HepG2 (cell line): ENCODE measurements around the gene SERPINA9. TPM values are rescaled to one million over a fixed set of nuclear protein-coding genes. Genes with fewer than 3 reads are reported as not detected.

Experiments
- ATAC-seq: fragments of 200-7000 bp; cut with Tn5 transposase; 3 replicates; pipeline ENCODE4 v1.9.1; 2020; ENCODE audit warnings: mild to moderate bottlenecking, moderate library complexity
- BruUV-seq: library from RNA; stranded (reverse); fragments of 400-500 nt; replicated peaks from 2 replicates; lab custom pipeline; 2021; lab: Mats Ljungman, UMichigan
- CTCF ChIA-PET: fragments of 300-600 bp; formaldehyde crosslinking; extraction: SDS; loops from one replicate; lab custom pipeline; 2021; ENCODE audit warnings: low total read pairs, inconsistent platforms, low intra/inter-chr PET ratio; lab: Yijun Ruan, JAX
- POLR2A ChIA-PET: fragments of 350-600 bp; sonication (Branson Sonifier 250); formaldehyde crosslinking; loops from one replicate; lab custom pipeline; 2020; ENCODE audit warnings: antibody characterized with exemption, inconsistent platforms; lab: Yijun Ruan, JAX
- DNase-seq: peaks from one replicate; pipeline ENCODE4 v3.0.0-alpha.2; 2015; ENCODE audit warnings: low spot score
- FAIRE-seq: peaks from 3 replicates; lab custom pipeline; 2011; peaks lifted over from hg19 to GRCh38; lab: Jason Lieb, UNC
- H2AFZ ChIP-seq: one replicate; pipeline ENCODE4 v1.6.1; 2011; ENCODE audit warnings: low read length, inconsistent platforms
- H3K27ac ChIP-seq: fragments of 300-600 bp; 3 replicates; pipeline ENCODE4 v1.8.0; 2011; ENCODE audit warnings: mixed run types, mild to moderate bottlenecking, mixed read lengths, low read length, inconsistent platforms; ENCODE audit not compliant: insufficient read depth; ENCODE audit errors: extremely low read length
- H3K27me3 ChIP-seq, 2 experiments: fragments of 200-600 bp in 1 of 2; 2 replicates in 1 of 2; 3 replicates in 1 of 2; pipeline versions ENCODE4 v1.6.0 to v1.8.0; 2011; ENCODE audit warnings: low read length in 2 of 2, mild to moderate bottlenecking in 2 of 2, moderate library complexity in 2 of 2, inconsistent platforms in 1 of 2; ENCODE audit not compliant: insufficient read depth in 2 of 2, control insufficient read depth in 1 of 2
- H3K36me3 ChIP-seq, 2 experiments: fragments of 200-600 bp in 1 of 2; replicated peaks in 1 of 2; 2 replicates in 1 of 2; 3 replicates in 1 of 2; pipeline versions ENCODE4 v1.5.1 to v1.8.0; 2011; ENCODE audit warnings: low read length in 2 of 2, inconsistent platforms in 1 of 2; ENCODE audit not compliant: insufficient read depth in 2 of 2, control insufficient read depth in 1 of 2
- H3K4me1 ChIP-seq: 2 replicates; pipeline ENCODE4 v1.5.1; 2012; ENCODE audit warnings: low read length, inconsistent platforms; ENCODE audit not compliant: insufficient read depth
- H3K4me2 ChIP-seq: 2 replicates; pipeline ENCODE4 v1.6.0; 2011; ENCODE audit warnings: low read depth, low read length, inconsistent platforms
- H3K4me3 ChIP-seq, 3 experiments: fragments of 200-600 bp in 1 of 3; sonication (generic), shearing (Covaris generic) in 1 of 3; replicated peaks in 1 of 3; 2 replicates each; pipeline ENCODE4 v1.5.1; 2011 to 2016; ENCODE audit warnings: low read length in 3 of 3, inconsistent platforms in 2 of 3, low read depth in 2 of 3, mild to moderate bottlenecking in 2 of 3, control low read depth in 1 of 3, mixed read lengths in 1 of 3; ENCODE audit not compliant: insufficient read depth in 1 of 3
- H3K79me2 ChIP-seq: one replicate; pipeline ENCODE4 v1.6.1; 2011; ENCODE audit warnings: low read length, inconsistent platforms; ENCODE audit not compliant: insufficient read depth
- H3K9ac ChIP-seq: 2 replicates; pipeline ENCODE4 v1.6.0; 2011; ENCODE audit warnings: mild to moderate bottlenecking, low read depth, low read length, inconsistent platforms; ENCODE audit not compliant: insufficient read depth
- H3K9me3 ChIP-seq: 2 replicates; pipeline ENCODE4 v1.5.1; 2012; ENCODE audit warnings: mild to moderate bottlenecking, low read length
- H4K20me1 ChIP-seq: 2 replicates; pipeline ENCODE4 v1.6.0; 2011; ENCODE audit warnings: inconsistent platforms, mild to moderate bottlenecking, low read length, moderate library complexity; ENCODE audit not compliant: insufficient read depth
- AHDC1 ChIP-seq: sonication (generic); formaldehyde crosslinking; IDR thresholded peaks from 2 replicates; pipeline ENCODE4 v1.5.1; 2020; ENCODE audit warnings: mild to moderate bottlenecking, missing genetic modification reagents, borderline replicate concordance
- FOXJ3 ChIP-seq: sonication (generic); formaldehyde crosslinking; IDR thresholded peaks from 2 replicates; pipeline ENCODE4 v1.4.0; 2020; ENCODE audit warnings: missing genetic modification reagents, mild to moderate bottlenecking, borderline replicate concordance
- FOXO4 ChIP-seq: sonication (generic); formaldehyde crosslinking; conservative IDR thresholded peaks from 2 replicates; pipeline ENCODE4 v1.8.1; 2023; ENCODE audit warnings: missing genetic modification reagents
- HOMEZ ChIP-seq: IDR thresholded peaks from 2 replicates; pipeline ENCODE4 v1.6.1; 2016; ENCODE audit warnings: low read depth
- ZBTB7B ChIP-seq: sonication (generic); formaldehyde crosslinking; IDR thresholded peaks from 2 replicates; pipeline ENCODE4 v1.4.0; 2020; ENCODE audit warnings: missing genetic modification reagents
- ZBTB8A ChIP-seq: sonication (generic); formaldehyde crosslinking; IDR thresholded peaks from 2 replicates; pipeline ENCODE4 v1.4.0; 2020; ENCODE audit warnings: mild to moderate bottlenecking, low read depth, missing genetic modification reagents, borderline replicate concordance
- ZFAT ChIP-seq: sonication (generic); formaldehyde crosslinking; conservative IDR thresholded peaks from 2 replicates; pipeline ENCODE4 v1.8.1; 2023; ENCODE audit warnings: missing genetic modification reagents, inconsistent platforms
- ZFYVE20 ChIP-seq: sonication (generic); formaldehyde crosslinking; IDR thresholded peaks from 2 replicates; pipeline ENCODE4 v1.8.0; 2023; ENCODE audit warnings: low read depth, mild to moderate bottlenecking, moderate library complexity, missing genetic modification reagents, borderline replicate concordance
- WGBS: methylation state at CpG from one replicate; pipeline ENCODE4 v1.1.6; 2017; ENCODE audit warnings: low lambda C conversion rate; 5-methylcytosine and 5-hydroxymethylcytosine counted together
- in situ Hi-C: cut with HindIII; loops from 2 replicates; pipeline ENCODE4 v1.10.0; 2017; ENCODE audit warnings: low pct_unique_long_range_greater_than_20kb; ENCODE audit not compliant: extremely low pct_ligation_motif_present
- intact Hi-C: fragments of 100-400 bp; cut with micrococcal nuclease; formaldehyde crosslinking; loops from one replicate; pipeline ENCODE4 v1.10.0; 2022; ENCODE audit not compliant: unreplicated experiment
- polyA plus RNA-seq, 8 experiments: library from polyadenylated mRNA; depleted of rRNA in 3 of 8; stranded (reverse) in 7 of 8; unstranded in 1 of 8; fragments of >200 nt; fragmentation: Illumina TruSeq in 4 of 8; extraction: Trizol in 4 of 8; gene quantifications; 2 replicates each; pipeline versions ENCODE4 v1.2.1 to v1.2.3, GENCODE V29; 2011 to 2016; ENCODE audit warnings: low read depth in 4 of 8, missing spikeins in 1 of 8, mixed read lengths in 1 of 8; ENCODE audit not compliant: insufficient read depth in 1 of 8
- total RNA-seq, 5 experiments: library from RNA; depleted of rRNA; stranded (reverse); fragments of >200 nt; fragmentation: Illumina TruSeq; extraction: Trizol; gene quantifications; 2 replicates each; pipeline ENCODE4 v1.2.3, GENCODE V29; 2016; ENCODE audit warnings: low read depth in 1 of 5

The SERPINA9 gene
- total and polyA plus RNA-seq, 2 of the 13 experiments (the other 11 are each of a cell fraction or from before 2014, with no cell fraction given), result 0.21 TPM; not detected in 1

- TF ChIP-seq HOMEZ (CRISPR knock-in tag) (peak; percentile 39; the same call in 1 of the 2 replicates), ZBTB7B (peak; percentile 53; the same call in 1 of the 2 replicates), ZFAT (CRISPR knock-in tag) (no peak)
- TF ChIP-seq, all 625 proteins: peak for 71
These were observed 4.8 kb upstream of the SERPINA9 start (continued) for GRCh38 chr14:94480809-94481208.

- TF ChIP-seq ZFYVE20 (CRISPR knock-in tag), result no peak
- no peak overlapping the region for H2AFZ ChIP-seq
- no peaks in the 10 kb centered on the region for H4K20me1 ChIP-seq
- ChIA-PET POLR2A (no interaction called here), CTCF (no interaction called here)
- H3K4me2 ChIP-seq, result no peak overlapping the region
- no peaks in the 10 kb centered on the region for H3K27me3 ChIP-seq
- no peak for FAIRE-seq
- in situ Hi-C loops (no loop called here), intact Hi-C loops (no loop called here)
- ATAC-seq, result no peak
- no peak overlapping the region for H3K27ac ChIP-seq
- H3K4me3 ChIP-seq, result no peak overlapping the region
- no peaks in the 10 kb centered on the region for H3K36me3 ChIP-seq
- H3K9ac ChIP-seq, result no peak overlapping the region
- H3K4me1 ChIP-seq, result peaks cover 68% of the 10 kb centered on the region
- peaks cover 16% of the 10 kb centered on the region for H3K79me2 ChIP-seq
- BruUV-seq, result no TSS peak
- DNase-seq, result no peak
- peaks cover 21% of the 10 kb centered on the region for H3K9me3 ChIP-seq
These were observed 2.4 kb upstream of the SERPINA9 start for GRCh38 chr14:94478420-94478819.

- Histone ChIP-seq H2AFZ (no peak overlapping the region), H3K36me3 (no peaks in the 10 kb centered on the region), H3K4me2 (no peak overlapping the region), H3K9ac (no peak overlapping the region), H3K27me3 (no peaks in the 10 kb centered on the region), H3K27ac (no peak overlapping the region), H3K79me2 (no peaks in the 10 kb centered on the region), H3K4me1 (peaks cover 67% of the 10 kb centered on the region), H3K4me3 (no peak overlapping the region), H3K9me3 (peaks cover 21% of the 10 kb centered on the region), H4K20me1 (no peaks in the 10 kb centered on the region)
- DNase-seq, result no peak
- ATAC-seq, result no peak
- intact Hi-C loops (no loop called here), in situ Hi-C loops (no loop called here)
- POLR2A ChIA-PET, result no interaction called here
- 83% methylated on average over 7 of the region's 7 CpGs for WGBS
- FAIRE-seq, result no peak
- CTCF ChIA-PET, result no interaction called here
- BruUV-seq, result no TSS peak
- TF ChIP-seq FOXJ3 (CRISPR knock-in tag) (no peak), FOXO4 (CRISPR knock-in tag) (no peak), AHDC1 (CRISPR knock-in tag) (no peak), ZBTB8A (CRISPR knock-in tag) (no peak)
These were observed 1.4 kb downstream of the SERPINA9 start for GRCh38 chr14:94474581-94475031.
